Spleen (tissue), 7 donors: Measurements from ENCODE around the gene IDH1.

ENCODE experiments used
- POLR2A ChIP-seq, 3 donors: fragments of 450-650 bp; IDR thresholded peaks; one replicate each; pipeline ENCODE4 v1.5.1; 2017; ENCODE audit warnings: antibody characterized with exemption in 3 of 3, mild to moderate bottlenecking in 1 of 3
- TF ChIP-seq, protein P1 (sequence below), 11 experiments: fragments of 200-600 bp in 7 of 11; fragments of 450-650 bp in 4 of 11; sonication (generic) in 4 of 11; IDR thresholded peaks in 8 of 11; conservative IDR thresholded peaks in 3 of 11; 1 replicate in 7 of 11; 2 replicates in 4 of 11; pipeline versions ENCODE4 v1.4.0 to v1.8.0; 2016 to 2021; ENCODE audit warnings: antibody characterized with exemption in 11 of 11, inconsistent platforms in 4 of 11, mild to moderate bottlenecking in 1 of 11
- donor health status: DM: no; HTN: no; CAD: no; lungs with moderate emphysema.
- donor health status: DM: no; HTN: no; CAD: no.
- donor health status: DM: no; HTN: no; CAD: no.

DNA sequence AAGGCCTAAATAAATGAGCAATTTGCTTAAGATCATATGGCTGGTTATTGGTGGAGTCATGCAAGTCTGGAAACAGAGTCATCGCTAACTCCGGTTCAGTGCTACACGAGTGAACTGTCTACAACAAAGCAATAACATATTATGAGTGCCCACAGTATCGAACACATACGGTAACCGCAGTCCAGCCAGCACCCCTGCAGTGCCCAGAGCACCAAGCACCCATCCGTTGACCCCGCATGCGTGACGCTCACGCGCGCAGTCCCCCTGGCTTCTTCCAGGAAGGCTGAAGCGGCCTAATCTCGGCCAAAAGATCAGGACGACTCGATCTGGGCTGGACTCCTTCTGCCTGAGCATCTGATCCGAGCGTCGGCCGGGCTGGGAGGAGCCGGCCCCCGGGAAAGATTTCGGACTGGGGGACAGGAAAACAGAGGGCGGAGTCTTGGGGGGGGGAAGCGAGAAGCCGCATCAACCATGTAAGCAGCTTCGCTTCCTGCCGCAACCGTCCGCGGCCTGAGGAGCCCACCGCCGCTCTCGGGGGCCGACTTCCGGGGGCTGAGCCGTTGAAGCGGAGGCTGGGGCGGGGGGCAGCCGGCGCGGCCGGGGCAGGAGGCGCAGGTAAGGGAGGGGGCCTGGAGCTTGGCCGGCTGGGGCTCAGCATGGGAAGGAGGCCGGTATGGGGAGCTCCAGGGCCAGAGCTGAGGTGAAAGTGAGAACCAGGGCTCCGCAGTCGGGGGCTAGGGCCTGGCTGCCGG, 11.1 kb upstream of the IDH1 start, which contains the start of gene PIKFYVE:
- TF ChIP-seq, protein P1, sequence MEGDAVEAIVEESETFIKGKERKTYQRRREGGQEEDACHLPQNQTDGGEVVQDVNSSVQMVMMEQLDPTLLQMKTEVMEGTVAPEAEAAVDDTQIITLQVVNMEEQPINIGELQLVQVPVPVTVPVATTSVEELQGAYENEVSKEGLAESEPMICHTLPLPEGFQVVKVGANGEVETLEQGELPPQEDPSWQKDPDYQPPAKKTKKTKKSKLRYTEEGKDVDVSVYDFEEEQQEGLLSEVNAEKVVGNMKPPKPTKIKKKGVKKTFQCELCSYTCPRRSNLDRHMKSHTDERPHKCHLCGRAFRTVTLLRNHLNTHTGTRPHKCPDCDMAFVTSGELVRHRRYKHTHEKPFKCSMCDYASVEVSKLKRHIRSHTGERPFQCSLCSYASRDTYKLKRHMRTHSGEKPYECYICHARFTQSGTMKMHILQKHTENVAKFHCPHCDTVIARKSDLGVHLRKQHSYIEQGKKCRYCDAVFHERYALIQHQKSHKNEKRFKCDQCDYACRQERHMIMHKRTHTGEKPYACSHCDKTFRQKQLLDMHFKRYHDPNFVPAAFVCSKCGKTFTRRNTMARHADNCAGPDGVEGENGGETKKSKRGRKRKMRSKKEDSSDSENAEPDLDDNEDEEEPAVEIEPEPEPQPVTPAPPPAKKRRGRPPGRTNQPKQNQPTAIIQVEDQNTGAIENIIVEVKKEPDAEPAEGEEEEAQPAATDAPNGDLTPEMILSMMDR (IDR thresholded peaks at IDR 0.05 in 8 of 11, conservative IDR thresholded peaks at IDR 0.05 in 3 of 11), result peak in 3 of 11 experiments; percentile 19 to 41 (median 31)
- peak; percentile 17 to 63 (median 32) for TF ChIP-seq POLR2A (IDR thresholded peaks at IDR 0.05)
